HG03378 (cell line): ENCODE data around the gene DMD.
"Not testable (repeated sequence)": the region's sequence is repeated elsewhere in the genome, so short reads cannot be mapped to it uniquely, and the experiment has no call there.

Experiments
- ATAC-seq: cut with Tn5 transposase; IDR thresholded peaks from one replicate; pipeline ENCODE4 v1.9.1; 2021; ENCODE audit warnings: mild to moderate bottlenecking, moderate library complexity; ENCODE audit not compliant: unreplicated experiment

DMD gene

DNA sequence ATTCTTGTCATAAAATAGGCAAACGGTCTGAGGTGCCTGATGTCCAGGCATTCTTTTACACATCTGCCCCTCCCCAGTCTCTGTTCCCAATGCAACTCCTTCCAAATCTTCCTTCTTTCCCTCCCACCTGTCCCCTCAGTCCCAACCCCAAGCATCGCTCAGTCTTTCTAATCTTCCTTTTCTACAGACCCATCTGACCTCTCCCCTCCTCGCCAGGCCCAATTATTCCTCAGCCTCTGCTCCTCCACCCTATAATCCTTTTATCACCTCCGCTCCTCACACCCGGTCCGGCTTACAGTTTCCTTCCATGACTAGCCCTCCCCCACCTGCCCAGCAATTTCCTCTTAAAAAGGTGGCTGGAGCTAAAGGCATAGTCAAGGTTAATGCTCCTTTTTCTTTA lies 1832.4 kb downstream of the DMD start:
- ATAC-seq = not testable (repeated sequence)

DNA sequence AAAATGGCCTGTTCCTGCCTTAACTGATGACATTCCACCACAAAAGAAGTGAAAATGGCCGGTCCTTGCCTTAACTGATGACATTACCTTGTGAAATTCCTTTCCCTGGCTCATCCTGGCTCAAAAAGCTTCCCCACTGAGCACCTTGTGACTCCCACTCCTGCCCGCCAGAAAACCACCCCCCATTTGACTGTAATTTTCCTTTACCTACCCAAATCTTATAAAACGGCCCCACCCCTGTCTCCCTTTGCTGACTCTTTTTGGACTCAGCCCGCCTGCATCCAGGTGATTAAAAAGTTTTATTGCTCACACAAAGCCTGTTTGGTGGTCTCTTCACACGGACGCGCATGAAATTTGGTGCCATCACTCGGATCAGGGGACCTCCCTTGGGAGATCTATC lies 1833.5 kb downstream of the DMD start:
- not testable (repeated sequence) for ATAC-seq

DNA sequence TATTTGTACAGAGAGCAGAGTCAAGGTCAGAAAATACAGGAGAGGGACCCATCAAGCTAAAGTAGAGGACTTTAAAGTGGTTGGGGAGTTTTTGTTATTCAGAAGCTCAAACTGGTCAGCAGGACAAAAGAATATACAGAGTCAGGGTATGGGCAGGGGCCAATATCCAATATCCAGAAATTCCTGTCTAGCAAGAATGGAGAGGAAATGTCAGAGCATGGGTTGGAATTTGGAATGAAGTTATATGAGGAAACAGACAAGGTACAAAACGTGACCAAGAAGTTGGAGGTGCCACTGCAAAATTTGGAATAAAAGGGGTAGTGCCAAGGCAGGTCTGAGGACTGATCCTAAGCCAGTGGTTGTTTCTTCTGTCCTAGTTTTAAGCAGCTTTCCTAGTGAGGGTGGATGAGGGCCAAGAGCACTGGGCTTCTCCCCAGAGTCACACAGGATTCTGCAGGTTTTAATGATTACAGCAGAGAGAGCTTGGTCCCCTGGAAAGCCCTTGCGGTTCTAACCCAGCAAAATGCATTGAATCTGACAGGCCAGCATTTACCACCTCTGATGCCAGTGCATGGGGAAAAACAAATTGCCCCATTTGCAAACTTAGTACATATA lies 1834.8 kb downstream of the DMD start:
- ATAC-seq = no peak

DNA sequence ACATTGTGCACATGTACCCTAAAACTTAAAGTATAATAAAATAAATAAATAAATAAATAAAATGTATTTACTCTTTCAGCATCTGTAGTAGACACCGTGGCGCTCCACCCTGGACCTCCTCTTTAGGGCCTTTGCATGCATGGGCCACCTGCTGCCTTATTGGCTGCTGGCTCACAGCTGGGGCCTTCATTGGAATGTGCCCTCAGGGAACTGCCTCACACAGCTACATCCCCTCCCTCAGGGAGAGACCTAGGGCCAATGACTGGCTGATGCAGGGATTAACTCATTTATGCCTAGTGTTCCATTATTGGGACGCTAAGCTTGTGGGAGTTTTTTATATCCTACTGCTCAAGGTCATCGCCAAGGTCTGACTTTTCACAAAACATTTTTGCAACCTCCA lies 1836.6 kb downstream of the DMD start:
- ATAC-seq = no peak

DNA sequence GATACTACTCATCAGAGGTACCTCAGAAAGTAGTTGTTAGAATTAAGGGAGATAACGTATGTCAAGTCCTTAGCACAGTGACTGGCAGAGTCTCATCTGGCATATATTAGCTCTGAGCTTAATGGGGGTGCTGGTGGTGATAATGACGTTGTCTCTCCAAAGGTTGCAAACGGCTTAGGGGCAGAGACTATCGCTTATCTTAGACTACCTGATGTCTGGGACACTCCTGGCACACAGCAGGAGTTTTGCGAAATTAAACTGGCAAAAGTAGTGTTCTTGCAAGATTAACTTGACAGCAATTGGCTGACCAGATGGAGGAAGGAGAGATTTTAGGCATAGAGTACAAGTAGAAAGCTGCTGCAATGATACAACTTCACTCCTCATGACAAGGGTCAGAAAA lies 1839.4 kb downstream of the DMD start:
- no peak for ATAC-seq

DNA sequence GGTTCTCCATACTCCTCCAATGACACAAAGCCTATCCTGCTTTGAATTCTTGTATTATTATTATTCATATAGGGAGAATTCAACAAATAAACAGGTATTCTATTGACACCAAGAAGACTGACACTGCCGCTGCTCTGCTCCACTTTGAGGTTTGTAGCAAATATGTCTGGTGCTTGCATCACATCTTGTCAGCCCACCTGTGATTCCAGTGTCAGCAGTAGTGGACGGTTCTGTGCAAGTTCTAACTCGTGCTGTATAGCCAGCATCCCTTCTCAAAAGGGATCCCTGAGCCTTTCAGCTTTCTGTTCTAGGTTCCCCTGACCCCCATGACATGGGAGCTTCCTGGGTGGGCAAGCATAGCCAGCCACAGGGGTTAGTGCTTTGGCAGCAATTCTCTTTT lies 1843.5 kb downstream of the DMD start:
- no peak for ATAC-seq

DNA sequence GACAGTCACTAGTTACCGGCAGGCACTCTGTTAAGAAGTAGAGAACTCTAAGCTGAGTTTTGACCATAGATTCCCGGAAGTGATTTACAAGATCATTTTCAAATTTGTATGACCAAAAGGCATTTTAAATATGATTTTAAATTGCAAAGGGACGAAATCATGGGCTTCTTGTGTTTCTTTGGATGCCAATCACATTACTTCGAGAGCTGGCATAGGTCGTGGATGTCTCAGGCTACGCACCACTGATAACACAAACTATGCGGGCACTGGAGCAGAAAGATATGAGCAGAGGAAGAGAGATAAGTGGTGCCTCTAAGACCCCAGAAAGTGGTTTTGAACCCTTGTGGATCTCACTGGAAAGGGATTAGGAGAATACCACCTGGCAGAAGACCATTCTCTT lies 1845.3 kb downstream of the DMD start:
- no peak for ATAC-seq

DNA sequence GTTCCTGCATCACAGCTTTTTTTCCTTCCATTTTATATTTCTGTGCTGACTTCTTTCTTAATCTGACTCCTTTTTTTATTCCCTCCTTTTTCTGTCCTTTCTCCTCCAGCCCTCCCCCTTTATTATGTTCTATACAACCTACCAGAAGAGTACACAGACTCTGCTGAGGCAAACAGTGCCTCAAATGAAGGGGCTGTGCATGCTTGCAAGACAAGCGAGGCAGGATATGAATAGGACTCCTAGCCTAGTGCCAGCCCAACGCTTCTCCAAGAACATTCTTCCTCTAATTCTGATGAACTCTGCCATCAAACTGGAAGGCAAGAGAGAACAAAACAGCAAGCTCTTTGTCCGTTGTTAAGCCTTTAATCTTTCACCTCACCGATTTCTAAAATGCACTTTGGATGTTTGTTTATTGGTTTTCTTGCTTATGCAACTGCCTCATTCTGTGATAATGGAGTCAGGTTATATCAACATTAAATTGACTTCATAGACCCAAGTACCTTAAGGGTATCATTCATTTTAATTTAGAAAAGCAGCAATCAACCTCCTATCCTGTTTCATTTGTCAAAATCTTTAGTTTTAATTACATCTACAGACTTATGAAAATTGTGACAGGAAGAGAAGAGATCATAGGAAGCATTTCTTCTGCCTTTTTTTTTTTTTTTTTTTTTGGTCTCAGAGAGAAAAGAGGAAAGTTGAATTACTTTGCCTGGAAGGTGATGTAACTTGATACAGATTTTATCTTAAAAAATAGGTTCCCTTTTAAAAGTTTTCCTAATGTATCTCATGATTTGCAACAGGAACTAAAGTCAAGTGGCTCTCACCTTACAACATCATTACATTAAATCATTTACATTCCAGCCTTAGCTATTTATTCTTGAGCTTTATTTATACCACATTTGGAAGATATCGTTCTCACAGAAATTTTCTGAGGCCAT lies 1854.8 kb downstream of the DMD start:
- ATAC-seq = no peak

DNA sequence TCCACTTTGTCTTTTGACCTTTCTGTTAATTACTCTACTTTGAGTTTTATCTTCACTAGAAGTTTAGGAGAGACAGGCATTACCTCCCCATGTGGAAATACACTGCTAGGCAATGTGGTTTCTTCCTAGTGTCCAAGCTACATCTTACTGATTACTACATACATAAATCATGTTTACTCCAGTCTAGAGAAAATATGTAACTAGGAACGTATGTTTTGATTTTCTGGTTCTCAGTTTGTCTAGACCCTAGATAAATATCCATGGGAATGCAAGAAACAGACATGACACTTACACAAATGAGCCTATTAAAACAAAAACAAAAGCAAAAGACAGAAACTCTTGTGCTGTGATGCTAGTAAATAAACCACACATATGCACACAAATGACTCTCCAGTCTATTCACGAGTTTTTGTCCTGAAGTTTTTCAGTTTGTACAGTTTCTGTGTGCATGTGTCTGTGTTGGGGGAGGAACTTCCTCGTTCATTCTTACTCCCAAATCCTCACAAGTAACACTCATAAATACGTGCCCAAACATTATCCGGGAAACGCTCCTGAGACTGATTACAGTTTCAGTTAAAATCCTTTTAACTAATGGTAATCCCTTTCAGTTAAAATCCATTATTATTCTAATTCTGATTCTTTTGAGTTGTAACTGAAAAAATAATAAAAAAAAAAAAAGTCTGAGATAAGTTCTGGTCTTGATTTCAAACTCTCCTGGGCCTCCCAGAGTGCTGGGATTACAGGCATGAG lies 1856.0 kb downstream of the DMD start:
- no peak for ATAC-seq

DNA sequence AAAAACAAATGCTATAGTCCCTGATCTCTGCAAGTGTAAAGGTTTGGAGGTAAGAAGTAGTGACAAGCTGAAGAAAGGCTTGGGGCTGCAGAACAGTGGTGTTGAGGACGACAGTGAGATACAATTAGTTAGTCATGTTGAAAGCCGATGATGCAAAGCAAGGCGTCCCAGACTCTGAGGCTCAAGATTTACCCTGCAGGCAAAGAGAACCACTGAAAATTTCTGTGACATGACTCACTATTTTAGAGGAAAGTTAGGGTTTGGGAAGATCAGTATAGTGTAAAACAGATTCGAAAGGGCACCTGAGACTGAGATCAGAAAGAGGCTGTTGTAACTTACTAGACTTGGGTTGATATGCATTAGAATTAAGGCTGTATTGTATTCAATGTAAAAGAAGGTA lies 1858.3 kb downstream of the DMD start:
- ATAC-seq = no peak

DNA sequence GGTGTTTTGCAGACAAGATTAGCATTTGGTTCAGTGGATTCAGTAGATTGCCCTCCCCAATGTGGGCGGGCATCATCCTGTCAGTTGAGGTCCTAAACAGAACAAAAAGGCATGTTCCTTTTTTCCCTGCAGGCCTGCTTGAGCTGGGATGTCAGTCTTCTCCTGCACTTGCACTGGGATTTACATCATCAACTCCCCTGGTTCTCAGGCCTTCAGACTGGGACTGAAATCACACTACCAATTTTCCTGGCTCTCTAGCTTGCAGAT lies 1860.6 kb downstream of the DMD start:
- no peak for ATAC-seq

DNA sequence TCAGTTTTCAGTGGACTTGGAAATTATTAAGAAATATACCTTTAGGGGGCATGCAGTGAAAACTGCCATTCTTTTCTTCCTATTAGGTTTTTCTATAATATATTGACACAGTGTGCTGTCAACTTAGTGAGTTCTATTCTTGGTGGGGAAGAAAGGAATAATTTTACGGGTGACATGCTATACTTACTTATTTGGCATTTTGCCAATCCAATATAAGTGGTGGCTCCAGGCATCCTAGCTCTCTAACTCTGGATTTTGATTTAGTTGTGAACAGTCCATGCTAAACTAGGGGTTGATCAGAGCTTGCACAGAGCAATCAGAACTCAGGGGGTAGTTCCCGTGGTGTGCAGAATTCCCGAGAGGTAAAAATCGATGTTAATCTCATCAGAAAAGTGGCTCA lies 1861.8 kb downstream of the DMD start:
- ATAC-seq = no peak

DNA sequence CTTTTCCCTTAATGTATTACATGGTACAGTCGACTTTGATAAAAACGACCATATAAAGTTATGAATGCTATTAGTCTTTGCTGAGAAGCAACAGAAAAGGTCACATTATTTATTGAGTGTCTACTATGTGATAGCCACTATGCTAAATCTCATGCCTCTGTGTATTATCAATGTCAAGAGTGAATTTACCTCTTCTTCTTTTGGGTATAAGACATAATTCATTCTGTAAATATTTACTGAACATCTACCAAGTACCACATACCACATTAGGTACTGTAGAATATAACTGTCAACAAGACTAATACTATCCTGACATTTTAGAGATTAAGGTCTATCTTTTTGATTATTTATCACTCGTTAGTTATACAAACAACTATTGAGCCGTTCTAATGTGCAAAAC lies 1870.8 kb downstream of the DMD start:
- no peak for ATAC-seq

DNA sequence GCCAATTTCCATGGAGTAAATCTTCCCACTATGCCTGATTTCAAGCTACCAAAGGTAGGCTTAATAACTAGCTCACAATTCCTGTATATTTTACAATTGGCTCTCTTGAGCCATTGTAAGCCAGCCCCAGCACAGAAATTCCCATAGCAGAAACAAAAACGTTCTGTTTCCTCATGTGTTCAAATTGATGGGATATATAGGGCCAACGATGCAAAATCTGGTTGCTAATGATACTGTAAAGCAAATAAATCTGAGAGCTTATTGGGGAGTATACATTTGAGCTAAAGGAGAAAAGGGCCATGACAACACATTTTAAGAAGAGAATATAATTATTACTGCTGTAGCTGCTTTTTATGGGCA lies 1872.4 kb downstream of the DMD start:
- ATAC-seq = no peak

DNA sequence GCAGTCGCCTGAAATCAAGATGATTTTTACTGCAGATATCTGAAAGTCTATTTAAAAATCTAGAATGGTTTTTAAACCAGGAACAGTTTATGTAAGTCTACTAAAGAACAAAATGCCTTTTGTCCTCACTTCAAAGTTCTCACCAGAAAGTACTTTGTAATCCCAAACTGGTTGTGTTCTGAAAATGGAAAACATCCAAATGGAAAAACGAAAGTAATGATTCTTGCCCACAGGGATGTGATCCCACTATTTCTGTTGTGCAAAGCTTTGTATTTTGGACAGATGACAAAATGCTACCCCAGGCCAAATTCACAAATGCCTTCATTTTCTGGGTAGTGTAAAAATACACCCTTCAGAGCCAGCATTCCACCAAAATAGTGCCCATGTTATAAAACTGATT lies 1874.0 kb downstream of the DMD start:
- no peak for ATAC-seq

DNA sequence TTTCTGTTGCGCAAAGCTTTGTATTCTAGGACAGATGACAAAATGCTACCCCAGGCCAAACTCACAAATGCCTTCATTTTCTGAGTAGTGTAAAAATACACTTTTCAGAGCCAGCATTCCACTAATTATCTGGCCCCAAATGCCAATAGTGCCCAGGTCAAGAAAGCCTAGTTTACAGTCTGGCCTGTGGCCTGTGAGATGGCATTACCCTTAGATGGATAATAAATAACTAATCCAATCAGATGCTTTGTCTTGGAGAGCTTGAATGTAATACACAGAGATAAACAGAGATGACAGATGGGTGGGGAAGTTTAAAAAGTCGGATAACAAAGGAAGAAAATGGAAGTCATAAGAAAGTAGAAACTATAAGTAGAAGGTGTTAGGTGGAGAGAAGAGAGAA lies 1874.9 kb downstream of the DMD start:
- no peak for ATAC-seq

DNA sequence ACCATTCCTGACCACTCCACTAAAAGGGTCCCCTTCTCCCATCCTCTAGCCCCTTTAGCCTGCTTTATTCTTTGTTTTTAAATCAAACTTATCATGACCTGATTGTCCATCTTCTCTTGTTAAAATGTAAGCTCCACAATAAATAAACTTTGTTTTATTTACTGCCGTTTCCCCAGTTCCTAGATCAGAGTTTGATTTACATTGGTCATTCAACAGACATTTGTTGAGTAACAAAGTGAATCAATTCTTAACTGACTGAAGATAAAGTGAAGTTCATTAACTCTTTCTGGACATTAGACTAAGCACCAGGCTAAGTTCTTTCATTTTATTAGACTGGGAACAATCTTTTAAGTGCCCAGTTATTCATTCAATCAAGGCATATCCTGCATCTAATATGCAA lies 1876.4 kb downstream of the DMD start:
- no peak for ATAC-seq

DNA sequence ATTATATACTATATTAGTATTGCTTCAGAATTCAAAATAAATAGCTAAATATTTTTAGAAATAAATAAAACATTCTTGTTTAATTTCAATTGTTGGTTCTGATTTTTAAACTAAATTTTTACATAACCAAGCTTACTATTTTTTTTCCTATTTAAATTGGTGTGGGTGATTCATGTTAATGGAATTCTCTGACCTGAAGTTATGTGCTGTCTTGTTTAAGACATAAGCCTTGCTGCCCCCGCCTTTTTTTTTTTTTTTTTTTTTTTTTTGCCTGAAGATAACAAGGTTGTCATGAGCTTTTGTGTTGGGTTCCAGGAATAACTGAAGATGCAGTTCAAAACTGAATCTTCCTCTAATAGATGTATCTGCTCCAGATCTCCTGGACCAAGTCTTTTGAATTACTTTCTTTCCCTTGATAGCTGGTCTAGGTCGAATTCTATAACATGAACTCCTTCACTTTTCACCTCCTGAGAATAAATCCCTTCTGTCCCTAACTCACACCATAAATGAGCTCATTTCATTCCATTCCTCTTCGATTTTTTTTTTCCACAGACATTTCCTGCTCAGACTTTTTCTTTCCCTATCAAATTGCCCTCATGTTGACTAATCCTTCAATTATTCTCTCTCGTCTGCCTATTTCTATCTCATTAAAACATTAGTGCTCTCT lies 1878.1 kb downstream of the DMD start:
- ATAC-seq = no peak

DNA sequence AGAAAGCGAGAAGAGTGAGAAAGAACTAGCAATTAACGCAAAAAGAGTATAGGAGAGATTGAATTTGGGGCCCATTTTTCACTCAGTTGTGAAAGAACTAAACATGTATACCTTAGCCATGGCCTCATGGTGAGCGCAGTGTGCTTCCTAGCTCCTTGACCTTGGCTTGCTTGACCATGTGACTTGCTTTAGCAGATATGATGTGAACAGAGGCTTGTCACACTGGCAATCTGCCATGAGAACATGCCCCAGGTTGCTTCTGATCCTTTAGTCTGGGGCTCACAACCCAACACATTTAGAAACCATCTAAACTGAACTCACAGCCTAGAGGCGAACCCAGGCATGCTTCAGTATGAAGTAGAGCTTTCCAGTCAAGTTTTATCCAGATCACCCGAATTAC lies 1879.4 kb downstream of the DMD start:
- ATAC-seq = no peak

DNA sequence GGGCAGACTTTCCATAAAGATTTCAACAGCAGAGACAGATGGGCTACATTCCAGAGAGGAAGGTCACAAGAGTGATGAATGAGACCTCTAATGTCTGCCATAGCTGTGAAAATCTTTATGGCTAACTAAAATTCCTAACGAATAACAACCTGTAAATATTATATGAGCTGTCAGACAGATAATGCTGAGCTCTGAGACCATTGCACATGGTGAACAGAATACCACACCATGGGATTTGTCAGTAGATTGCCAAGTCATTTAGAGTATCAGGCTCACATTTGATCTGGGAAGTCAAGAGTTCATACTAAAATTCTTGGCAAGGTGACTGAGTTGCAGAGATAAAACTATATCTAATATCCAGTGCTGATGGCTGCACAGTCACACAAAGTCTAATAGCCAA lies 1880.3 kb downstream of the DMD start:
- no peak for ATAC-seq

DNA sequence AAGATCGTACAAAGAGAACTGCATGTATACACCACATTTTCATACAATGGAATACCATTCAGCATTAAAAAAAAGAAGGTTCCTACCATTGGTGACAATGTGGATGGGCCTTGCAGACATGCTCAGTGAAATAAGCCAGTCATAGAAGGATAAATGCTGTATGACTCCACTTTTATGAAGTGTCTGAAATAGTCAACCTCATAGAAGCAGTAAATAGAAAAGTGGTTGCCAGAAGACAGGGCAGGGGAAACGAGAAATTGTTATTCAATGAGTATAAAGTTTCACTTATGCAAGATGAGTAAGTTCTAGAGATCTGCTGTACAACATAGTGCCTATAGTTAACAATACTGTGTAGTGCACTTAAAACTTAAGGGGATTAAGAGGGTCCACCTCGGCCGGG lies 1882.1 kb downstream of the DMD start:
- no peak for ATAC-seq

DNA sequence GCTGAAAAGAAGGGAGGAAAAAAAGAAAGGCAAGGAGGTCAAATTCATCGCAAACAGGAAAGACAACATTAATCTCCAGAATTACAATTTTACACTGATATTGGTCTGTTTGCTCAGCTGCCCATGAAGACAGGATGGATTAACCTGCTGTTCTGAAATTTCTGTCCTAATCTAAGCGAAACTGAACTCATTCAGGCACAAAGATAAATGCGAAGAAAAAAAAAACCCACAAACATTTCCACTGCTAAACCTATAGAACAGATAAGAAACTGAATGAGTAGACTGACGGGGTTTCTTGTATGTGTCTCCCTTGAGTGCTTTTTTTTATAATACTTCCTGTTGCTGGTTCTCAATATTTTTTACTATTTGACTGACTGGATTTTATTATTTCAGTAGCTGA lies 1887.7 kb downstream of the DMD start:
- ATAC-seq = peak; percentile 97
